ENCODE measurements around the gene ADARB2.

GRCh38 chr10:1550616-1551015 lies 186.7 kb downstream of the ADARB2 start:
- no peak for TF ChIP-seq CTCF (IDR thresholded peaks at IDR 0.05)
- TF ChIP-seq EP300 (IDR thresholded peaks at IDR 0.05), result no peak
- TF ChIP-seq POLR2A (IDR thresholded peaks at IDR 0.05; ENCODE audit: low read depth), result no peak

All from esophagus muscularis mucosa (tissue), 4 donors.